Chondrocyte (in vitro differentiated cells): ENCODE measurements around the gene EIF3F. TPM values are rescaled to one million over a fixed set of nuclear protein-coding genes. Genes with fewer than 3 reads are reported as not detected.

ENCODE experiments used
- DNase-seq: peaks from one replicate; pipeline ENCODE4 v3.0.0; 2021; ENCODE audit warnings: mixed read lengths, low spot score
- H3K27ac Mint-ChIP-seq: one replicate; pipeline ENCODE4 v1.8.0; 2021; ENCODE audit warnings: mild to moderate bottlenecking, moderate library complexity, mixed read lengths; ENCODE audit not compliant: unreplicated experiment
- H3K27me3 Mint-ChIP-seq: 2 replicates; pipeline ENCODE4 v1.8.0; 2021; ENCODE audit warnings: low read depth, mixed read lengths
- H3K36me3 Mint-ChIP-seq: 2 replicates; pipeline ENCODE4 v1.8.0; 2021; ENCODE audit warnings: low read depth, mixed read lengths
- H3K4me1 Mint-ChIP-seq: 2 replicates; pipeline ENCODE4 v1.8.0; 2021; ENCODE audit warnings: low read depth, mild to moderate bottlenecking, mixed read lengths
- H3K4me3 Mint-ChIP-seq: one replicate; pipeline ENCODE4 v1.8.0; 2021; ENCODE audit warnings: mild to moderate bottlenecking, moderate library complexity, mixed read lengths; ENCODE audit not compliant: unreplicated experiment
- H3K9me3 Mint-ChIP-seq: 2 replicates; pipeline ENCODE4 v1.8.0; 2021; ENCODE audit warnings: low read depth, mixed read lengths
- total RNA-seq: library from RNA; stranded (reverse); gene quantifications from 3 replicates; pipeline ENCODE4 v1.2.1, GENCODE V29; 2021
- TF ChIP-seq, protein P1 (sequence below): fragments of 200-600 bp; sonication (generic); IDR thresholded peaks from 2 replicates; pipeline ENCODE4 v1.5.0; 2021; ENCODE audit warnings: antibody characterized with exemption, mild to moderate bottlenecking, moderate library complexity

Gene EIF3F
- total RNA-seq, 1 donor from 2014 or later: 225 TPM

DNA sequence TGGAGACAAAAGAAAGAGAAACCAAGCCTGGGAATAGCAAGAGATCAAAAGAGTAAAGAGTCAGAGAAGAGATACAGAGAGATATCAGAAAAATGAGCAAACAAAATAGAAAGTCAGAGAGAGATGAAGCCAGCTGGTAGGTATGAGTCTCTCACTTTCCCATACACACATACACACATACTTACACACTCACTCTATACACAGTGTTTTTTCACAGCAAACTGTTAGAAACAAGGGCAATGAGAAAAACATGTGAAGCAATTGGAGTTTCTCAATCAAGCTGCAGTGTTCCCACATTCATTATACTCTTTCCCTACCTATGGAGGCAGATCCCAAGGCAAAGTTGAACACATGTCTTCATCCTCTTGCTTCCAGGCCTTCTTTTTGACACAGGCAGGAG is 19.3 kb upstream of the EIF3F start:
- Mint-ChIP-seq H3K4me3 (no peak overlapping the region), H3K4me1 (peaks cover 74% of the 10 kb centered on the region), H3K36me3 (no peaks in the 10 kb centered on the region), H3K27me3 (no peaks in the 10 kb centered on the region), H3K9me3 (no peaks in the 10 kb centered on the region), H3K27ac (peak overlapping the region; percentile 58)
- TF ChIP-seq, protein P1, sequence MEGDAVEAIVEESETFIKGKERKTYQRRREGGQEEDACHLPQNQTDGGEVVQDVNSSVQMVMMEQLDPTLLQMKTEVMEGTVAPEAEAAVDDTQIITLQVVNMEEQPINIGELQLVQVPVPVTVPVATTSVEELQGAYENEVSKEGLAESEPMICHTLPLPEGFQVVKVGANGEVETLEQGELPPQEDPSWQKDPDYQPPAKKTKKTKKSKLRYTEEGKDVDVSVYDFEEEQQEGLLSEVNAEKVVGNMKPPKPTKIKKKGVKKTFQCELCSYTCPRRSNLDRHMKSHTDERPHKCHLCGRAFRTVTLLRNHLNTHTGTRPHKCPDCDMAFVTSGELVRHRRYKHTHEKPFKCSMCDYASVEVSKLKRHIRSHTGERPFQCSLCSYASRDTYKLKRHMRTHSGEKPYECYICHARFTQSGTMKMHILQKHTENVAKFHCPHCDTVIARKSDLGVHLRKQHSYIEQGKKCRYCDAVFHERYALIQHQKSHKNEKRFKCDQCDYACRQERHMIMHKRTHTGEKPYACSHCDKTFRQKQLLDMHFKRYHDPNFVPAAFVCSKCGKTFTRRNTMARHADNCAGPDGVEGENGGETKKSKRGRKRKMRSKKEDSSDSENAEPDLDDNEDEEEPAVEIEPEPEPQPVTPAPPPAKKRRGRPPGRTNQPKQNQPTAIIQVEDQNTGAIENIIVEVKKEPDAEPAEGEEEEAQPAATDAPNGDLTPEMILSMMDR: no peak
- no peak for DNase-seq

DNA sequence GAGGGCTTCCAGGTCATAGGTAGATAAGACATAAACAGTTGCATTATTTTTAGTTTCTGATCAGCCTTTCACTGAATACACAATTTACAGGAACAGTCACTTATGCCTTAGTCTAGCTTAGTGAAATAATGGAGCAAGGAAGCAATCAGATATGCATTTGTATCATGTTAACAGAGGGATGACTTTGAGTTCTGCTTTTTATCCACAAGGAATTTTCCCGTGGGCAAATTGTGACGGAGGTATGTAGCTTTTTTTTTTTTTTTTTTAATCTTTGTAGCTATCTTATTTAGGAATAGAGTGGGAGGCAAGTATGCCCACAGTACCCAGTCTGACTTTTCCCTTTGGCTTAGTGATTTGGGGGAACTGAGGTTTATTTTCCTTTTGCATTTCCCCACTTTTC is 18.5 kb upstream of the EIF3F start:
- H3K4me1 Mint-ChIP-seq: peaks cover 78% of the 10 kb centered on the region
- H3K4me3 Mint-ChIP-seq: no peak overlapping the region
- no peak for DNase-seq
- no peaks in the 10 kb centered on the region for H3K9me3 Mint-ChIP-seq
- H3K27ac Mint-ChIP-seq: peak overlapping the region; percentile 58
- no peaks in the 10 kb centered on the region for H3K27me3 Mint-ChIP-seq
- no peaks in the 10 kb centered on the region for H3K36me3 Mint-ChIP-seq
- TF ChIP-seq, protein P1: no peak

DNA sequence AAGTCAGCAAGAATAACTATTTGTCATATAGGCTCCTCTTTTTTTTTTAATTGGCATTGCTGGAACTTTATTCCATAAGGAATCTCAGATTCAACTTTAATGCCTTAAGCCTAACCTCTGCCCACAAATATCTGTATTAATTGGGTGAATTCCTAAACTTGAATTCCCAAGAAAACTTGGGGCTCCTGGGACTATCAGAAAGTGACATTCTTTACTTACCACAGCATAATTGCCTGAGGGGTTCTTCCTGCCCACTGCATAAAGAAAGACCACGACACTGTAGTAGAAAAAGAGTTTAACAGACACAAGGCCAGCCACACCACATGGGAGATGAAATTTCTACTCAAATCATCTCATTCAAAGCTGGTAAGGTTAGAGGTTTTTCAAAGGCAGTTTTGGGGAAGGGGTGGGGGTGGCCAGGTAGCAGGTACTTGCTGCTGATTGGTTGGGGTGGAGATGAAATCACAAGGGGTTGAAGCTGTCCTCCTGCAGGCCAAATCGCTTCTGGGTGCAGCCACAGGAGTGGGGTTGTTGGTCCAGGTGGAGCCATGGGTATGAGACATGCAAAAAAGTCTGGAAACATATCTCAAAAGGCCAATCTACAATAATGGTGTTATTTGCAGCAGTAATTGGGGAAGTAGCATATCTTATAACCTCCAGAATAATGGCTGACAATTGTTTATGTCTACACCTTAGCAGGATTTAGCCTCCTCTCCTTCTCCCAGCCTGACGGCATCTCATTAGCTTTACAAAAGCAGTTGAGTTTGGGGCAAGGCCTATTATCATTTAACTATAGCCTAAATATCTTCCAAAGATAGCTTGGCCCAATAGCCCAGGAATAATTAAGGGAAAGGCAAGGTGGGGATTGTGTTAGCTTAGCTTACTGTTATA is 17.1 kb upstream of the EIF3F start:
- H3K4me3 Mint-ChIP-seq: no peak overlapping the region
- H3K9me3 Mint-ChIP-seq: no peaks in the 10 kb centered on the region
- H3K36me3 Mint-ChIP-seq: no peaks in the 10 kb centered on the region
- TF ChIP-seq, protein P1: no peak
- H3K27ac Mint-ChIP-seq: peak overlapping the region; percentile 29
- H3K4me1 Mint-ChIP-seq: peaks cover 73% of the 10 kb centered on the region
- no peaks in the 10 kb centered on the region for H3K27me3 Mint-ChIP-seq
- DNase-seq: no peak

DNA sequence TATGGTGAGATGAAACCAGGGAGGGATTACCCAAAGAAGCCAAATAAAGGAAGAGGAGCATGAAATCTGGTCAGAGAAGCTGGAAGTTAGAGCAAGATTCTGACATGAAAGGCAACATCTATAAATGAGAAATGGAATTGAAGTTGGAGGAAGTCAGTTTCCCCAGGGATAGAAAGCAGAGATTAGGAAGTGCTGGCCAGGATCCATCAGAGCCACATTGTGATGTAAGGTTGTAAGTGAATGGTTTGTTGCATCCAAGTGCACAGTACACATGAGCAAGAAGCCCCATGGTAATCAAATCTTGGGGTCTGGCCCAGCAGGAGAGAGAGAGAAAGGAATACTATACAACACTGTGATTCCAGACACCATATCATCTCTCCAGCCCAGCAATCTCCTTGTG is 15.3 kb upstream of the EIF3F start:
- TF ChIP-seq, protein P1: no peak
- H3K4me3 Mint-ChIP-seq: no peak overlapping the region
- H3K9me3 Mint-ChIP-seq: no peaks in the 10 kb centered on the region
- no peaks in the 10 kb centered on the region for H3K27me3 Mint-ChIP-seq
- peaks cover 73% of the 10 kb centered on the region for H3K4me1 Mint-ChIP-seq
- DNase-seq: no peak
- no peak overlapping the region for H3K27ac Mint-ChIP-seq
- H3K36me3 Mint-ChIP-seq: no peaks in the 10 kb centered on the region

DNA sequence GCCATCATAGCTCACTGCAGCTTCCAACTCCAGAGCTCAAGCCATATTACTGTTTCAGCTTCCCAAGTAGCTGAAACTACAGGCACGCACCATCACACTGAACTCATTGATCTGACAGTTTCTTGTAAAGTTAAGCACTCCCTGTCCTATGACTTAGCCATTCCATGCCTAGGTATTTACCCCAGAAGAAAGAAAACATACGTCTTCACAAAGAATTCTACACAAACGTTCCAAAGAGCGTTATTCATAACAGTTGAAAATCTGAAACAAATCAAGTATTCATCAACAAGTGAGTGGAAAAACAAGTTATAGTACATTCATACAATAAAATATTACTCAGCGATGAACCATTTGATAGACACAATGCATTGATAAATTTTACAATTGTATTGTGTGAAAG is 14.1 kb upstream of the EIF3F start:
- DNase-seq: no peak
- Mint-ChIP-seq H3K4me1 (peaks cover 73% of the 10 kb centered on the region), H3K9me3 (no peaks in the 10 kb centered on the region), H3K27me3 (no peaks in the 10 kb centered on the region), H3K36me3 (no peaks in the 10 kb centered on the region), H3K4me3 (no peak overlapping the region), H3K27ac (peak overlapping the region; percentile 70)
- TF ChIP-seq, protein P1: no peak
